ENCODE data around the gene DCLK2. TPM values are rescaled to one million over a fixed set of nuclear protein-coding genes. Genes with fewer than 3 reads are reported as not detected.

DCLK2 gene
- polyA plus RNA-seq, 1 of the 3 experiments (the other 2 are of a cell fraction) = 10.1 TPM

DNA sequence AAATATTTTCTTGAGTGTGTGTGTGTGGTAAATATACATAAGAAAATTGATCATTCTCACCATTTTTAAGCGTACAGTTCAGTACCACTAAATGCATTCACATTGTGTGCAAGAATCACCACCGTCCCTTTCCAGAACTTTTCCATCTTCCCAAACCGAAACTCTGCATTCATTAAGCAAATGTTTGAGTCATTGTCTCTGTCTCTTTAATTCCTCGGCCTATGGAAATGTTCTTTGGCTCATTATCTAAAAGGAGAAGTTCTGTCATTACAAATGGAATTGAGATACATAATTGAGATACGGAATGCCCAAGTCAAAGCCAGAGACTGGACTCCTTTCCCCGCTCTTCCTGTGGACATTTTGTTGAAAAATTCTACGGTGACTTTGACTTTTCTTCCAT is 168.9 kb downstream of the DCLK2 start:
- Histone ChIP-seq H3K9me2 (no peaks in the 10 kb centered on the region), H3K4me3 (ENCODE audit: low read depth in 2 of 2, low read length in 1 of 2) (no peak overlapping the region), H3K9ac (no peak overlapping the region), H4K20me1 (ENCODE audit: insufficient read depth) (no peaks in the 10 kb centered on the region), H3K27ac (ENCODE audit: low read depth in 2 of 2, low read length in 1 of 2) (no peak overlapping the region), H3K27me3 (ENCODE audit: insufficient read depth) (no peaks in the 10 kb centered on the region), H3K4me2 (no peak overlapping the region), H2AFZ (ENCODE audit: low read depth) (no peak overlapping the region), H3K9me3 (no peaks in the 10 kb centered on the region), H3F3A (replicated peaks; ENCODE audit: insufficient read depth) (peaks cover 32% of the 10 kb centered on the region), H3K79me2 (ENCODE audit: insufficient read depth) (no peaks in the 10 kb centered on the region), H3K36me3 (replicated peaks in 1 of 2; ENCODE audit: control insufficient read depth in 1 of 2, insufficient read depth in 2 of 2, low read length in 1 of 2) (peaks cover 24 to 44% of the 10 kb centered on the region in 2 experiments), H3K4me1 (ENCODE audit: control insufficient read depth in 1 of 2, insufficient read depth in 2 of 2, low read depth in 1 of 2, low read length in 1 of 2) (peaks cover 0 to 9% of the 10 kb centered on the region in 2 experiments; a peak in 2 of 4 replicates)
- no peak for DNase-seq
- WGBS (ENCODE audit: low lambda C conversion rate) = 95% methylated on average over 7 of the region's 7 CpGs
- TF ChIP-seq, protein P1, sequence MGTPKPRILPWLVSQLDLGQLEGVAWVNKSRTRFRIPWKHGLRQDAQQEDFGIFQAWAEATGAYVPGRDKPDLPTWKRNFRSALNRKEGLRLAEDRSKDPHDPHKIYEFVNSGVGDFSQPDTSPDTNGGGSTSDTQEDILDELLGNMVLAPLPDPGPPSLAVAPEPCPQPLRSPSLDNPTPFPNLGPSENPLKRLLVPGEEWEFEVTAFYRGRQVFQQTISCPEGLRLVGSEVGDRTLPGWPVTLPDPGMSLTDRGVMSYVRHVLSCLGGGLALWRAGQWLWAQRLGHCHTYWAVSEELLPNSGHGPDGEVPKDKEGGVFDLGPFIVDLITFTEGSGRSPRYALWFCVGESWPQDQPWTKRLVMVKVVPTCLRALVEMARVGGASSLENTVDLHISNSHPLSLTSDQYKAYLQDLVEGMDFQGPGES (IDR thresholded peaks at IDR 0.05; ENCODE audit: low read depth, low read length) = no peak
- TF ChIP-seq FOSL2 (IDR thresholded peaks at IDR 0.05; ENCODE audit: borderline replicate concordance, low read depth) (no peak), TEAD4 (IDR thresholded peaks at IDR 0.05; ENCODE audit: borderline replicate concordance, insufficient read depth) (no peak), USF1 (IDR thresholded peaks at IDR 0.05; ENCODE audit: borderline replicate concordance, low read depth) (no peak), REST (IDR thresholded peaks at IDR 0.05; ENCODE audit: low read depth, low read length) (no peak), PBX3 (IDR thresholded peaks at IDR 0.05) (no peak), MAX (IDR thresholded peaks at IDR 0.05; ENCODE audit: low read depth) (no peak), MXI1 (IDR thresholded peaks at IDR 0.05; ENCODE audit: low read depth, low read length) (no peak), YY1 (IDR thresholded peaks at IDR 0.05; ENCODE audit: low read depth) (no peak), FOXJ3 (CRISPR knock-in tag; IDR thresholded peaks at IDR 0.05) (no peak), CHD2 (IDR thresholded peaks at IDR 0.05; ENCODE audit: low read length, partially characterized antibody) (no peak), NRF1 (IDR thresholded peaks at IDR 0.05; ENCODE audit: low read depth, low read length) (no peak), JUND (IDR thresholded peaks at IDR 0.05) (no peak), TCF12 (IDR thresholded peaks at IDR 0.05) (no peak), GATA2 (CRISPR knock-in tag; IDR thresholded peaks at IDR 0.05) (no peak), SMC3 (IDR thresholded peaks at IDR 0.05; ENCODE audit: low read depth, low read length) (no peak), MEF2A (IDR thresholded peaks at IDR 0.05; ENCODE audit: borderline replicate concordance, low read depth) (no peak), GABPA (IDR thresholded peaks at IDR 0.05; ENCODE audit: low read depth) (no peak)
- TF ChIP-seq, protein P2, sequence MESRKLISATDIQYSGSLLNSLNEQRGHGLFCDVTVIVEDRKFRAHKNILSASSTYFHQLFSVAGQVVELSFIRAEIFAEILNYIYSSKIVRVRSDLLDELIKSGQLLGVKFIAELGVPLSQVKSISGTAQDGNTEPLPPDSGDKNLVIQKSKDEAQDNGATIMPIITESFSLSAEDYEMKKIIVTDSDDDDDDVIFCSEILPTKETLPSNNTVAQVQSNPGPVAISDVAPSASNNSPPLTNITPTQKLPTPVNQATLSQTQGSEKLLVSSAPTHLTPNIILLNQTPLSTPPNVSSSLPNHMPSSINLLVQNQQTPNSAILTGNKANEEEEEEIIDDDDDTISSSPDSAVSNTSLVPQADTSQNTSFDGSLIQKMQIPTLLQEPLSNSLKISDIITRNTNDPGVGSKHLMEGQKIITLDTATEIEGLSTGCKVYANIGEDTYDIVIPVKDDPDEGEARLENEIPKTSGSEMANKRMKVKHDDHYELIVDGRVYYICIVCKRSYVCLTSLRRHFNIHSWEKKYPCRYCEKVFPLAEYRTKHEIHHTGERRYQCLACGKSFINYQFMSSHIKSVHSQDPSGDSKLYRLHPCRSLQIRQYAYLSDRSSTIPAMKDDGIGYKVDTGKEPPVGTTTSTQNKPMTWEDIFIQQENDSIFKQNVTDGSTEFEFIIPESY (IDR thresholded peaks at IDR 0.05; ENCODE audit: borderline replicate concordance, low read depth) = no peak
- TF ChIP-seq, protein P3, sequence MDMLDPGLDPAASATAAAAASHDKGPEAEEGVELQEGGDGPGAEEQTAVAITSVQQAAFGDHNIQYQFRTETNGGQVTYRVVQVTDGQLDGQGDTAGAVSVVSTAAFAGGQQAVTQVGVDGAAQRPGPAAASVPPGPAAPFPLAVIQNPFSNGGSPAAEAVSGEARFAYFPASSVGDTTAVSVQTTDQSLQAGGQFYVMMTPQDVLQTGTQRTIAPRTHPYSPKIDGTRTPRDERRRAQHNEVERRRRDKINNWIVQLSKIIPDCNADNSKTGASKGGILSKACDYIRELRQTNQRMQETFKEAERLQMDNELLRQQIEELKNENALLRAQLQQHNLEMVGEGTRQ (IDR thresholded peaks at IDR 0.05; ENCODE audit: borderline replicate concordance, low read depth, low read length) = no peak
- ChIA-PET CTCF (interaction anchor here (0.6 to 1.6 kb wide), 2 partner anchors 237 to 620 kb away, joined by 3 to 7 read pairs; no protein-coding TSS in a partner anchor), POLR2A (no interaction called here)

All from SK-N-SH (cell line).